ENCODE measurements around the gene PKP3. TPM values are rescaled to one million over a fixed set of nuclear protein-coding genes. Genes with fewer than 3 reads are reported as not detected.

PKP3 gene
- total RNA-seq, 4 donors from 2014 or later, result 0.55 to 1.3 TPM; not detected in 2

DNA sequence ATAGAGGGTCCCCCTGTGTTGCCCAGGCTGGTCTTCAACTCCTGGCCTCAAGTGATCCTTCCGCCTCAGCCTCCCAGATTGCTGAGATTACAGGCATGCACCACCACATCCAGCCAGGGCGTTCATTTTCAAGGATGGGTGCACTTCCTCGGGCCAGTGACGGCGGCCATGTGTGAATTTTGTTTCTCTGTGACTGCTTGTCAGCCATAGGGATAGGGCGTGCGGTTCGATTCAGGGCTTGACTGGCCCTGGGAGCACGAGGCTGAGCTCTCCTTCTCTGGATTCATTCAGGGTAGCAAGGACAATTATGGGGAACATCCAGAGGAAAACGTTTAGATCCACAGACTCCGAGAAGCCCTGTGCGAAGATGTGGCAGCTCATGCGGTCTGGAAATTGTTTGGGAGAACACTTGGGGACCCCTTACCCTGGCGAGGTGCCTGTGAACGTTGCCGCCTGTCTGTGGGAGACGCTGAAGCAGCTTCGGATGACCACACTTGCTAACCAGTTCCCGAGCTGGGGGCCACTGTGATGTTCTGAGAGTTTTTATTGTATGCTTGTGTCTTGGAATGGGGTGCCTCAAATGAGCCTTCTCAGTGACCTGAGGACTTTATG is 59.0 kb downstream of the PKP3 start:
- Histone ChIP-seq H3K4me1 (peaks cover 22 to 25% of the 10 kb centered on the region in 2 donors), H3K27me3 (no peaks in the 10 kb centered on the region), H3K4me3 (no peak overlapping the region), H3K9me3 (no peaks in the 10 kb centered on the region), H3K36me3 (peaks cover 0 to 18% of the 10 kb centered on the region in 2 donors), H3K27ac (no peak overlapping the region)
- in situ Hi-C loops (cut with MboI; ENCODE audit: low sequenced_read_pairs in 4 of 4), result loop anchor here in 2 of 4 donors (10.0 kb wide), 1 partner anchor 62 kb away; no protein-coding TSS in a partner anchor
- no peak for TF ChIP-seq POLR2A (IDR thresholded peaks at IDR 0.05)
- TF ChIP-seq, protein P1, sequence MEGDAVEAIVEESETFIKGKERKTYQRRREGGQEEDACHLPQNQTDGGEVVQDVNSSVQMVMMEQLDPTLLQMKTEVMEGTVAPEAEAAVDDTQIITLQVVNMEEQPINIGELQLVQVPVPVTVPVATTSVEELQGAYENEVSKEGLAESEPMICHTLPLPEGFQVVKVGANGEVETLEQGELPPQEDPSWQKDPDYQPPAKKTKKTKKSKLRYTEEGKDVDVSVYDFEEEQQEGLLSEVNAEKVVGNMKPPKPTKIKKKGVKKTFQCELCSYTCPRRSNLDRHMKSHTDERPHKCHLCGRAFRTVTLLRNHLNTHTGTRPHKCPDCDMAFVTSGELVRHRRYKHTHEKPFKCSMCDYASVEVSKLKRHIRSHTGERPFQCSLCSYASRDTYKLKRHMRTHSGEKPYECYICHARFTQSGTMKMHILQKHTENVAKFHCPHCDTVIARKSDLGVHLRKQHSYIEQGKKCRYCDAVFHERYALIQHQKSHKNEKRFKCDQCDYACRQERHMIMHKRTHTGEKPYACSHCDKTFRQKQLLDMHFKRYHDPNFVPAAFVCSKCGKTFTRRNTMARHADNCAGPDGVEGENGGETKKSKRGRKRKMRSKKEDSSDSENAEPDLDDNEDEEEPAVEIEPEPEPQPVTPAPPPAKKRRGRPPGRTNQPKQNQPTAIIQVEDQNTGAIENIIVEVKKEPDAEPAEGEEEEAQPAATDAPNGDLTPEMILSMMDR (IDR thresholded peaks at IDR 0.05 in 4 of 5, conservative IDR thresholded peaks at IDR 0.05 in 1 of 5), result no peak
- intact Hi-C loops (cut with DNase I; ENCODE audit: low total_unique reads), result no loop called here
- ATAC-seq, result no peak
- no peak for DNase-seq

DNA sequence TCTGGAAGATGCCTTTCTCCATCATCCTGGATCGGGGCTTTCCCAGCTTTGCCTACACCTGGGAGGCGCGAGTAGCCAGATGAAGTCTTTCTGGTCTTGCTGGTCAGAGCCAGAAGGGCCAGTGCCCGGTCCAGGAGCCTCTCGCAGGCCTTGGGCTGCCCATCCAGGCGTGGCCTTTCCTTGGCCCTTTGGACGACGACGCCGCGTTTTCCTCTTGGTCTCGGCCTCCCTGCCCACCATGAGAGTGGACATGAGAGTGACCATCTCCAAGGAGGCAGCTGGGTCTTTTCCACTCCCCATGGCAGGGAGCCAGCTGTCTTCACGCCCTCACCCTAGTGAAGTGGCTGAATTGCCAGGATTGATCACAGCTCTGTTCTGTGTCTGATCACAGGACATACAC is 59.6 kb downstream of the PKP3 start:
- ATAC-seq (no peak), DNase-seq (no peak)
- H3K4me3 ChIP-seq, result no peak overlapping the region
- no peaks in the 10 kb centered on the region for H3K9me3 ChIP-seq
- H3K36me3 ChIP-seq, result peaks cover 0 to 18% of the 10 kb centered on the region in 2 donors
- no peak overlapping the region for H3K27ac ChIP-seq
- no peaks in the 10 kb centered on the region for H3K27me3 ChIP-seq
- peaks cover 20 to 22% of the 10 kb centered on the region in 2 donors for H3K4me1 ChIP-seq
- no peak for TF ChIP-seq POLR2A (IDR thresholded peaks at IDR 0.05)
- TF ChIP-seq, protein P1 (IDR thresholded peaks at IDR 0.05 in 4 of 5, conservative IDR thresholded peaks at IDR 0.05 in 1 of 5), result no peak
- in situ Hi-C loops (cut with MboI; ENCODE audit: low sequenced_read_pairs in 4 of 4), result loop anchor here in 2 of 4 donors (10.0 kb wide), 1 partner anchor 61 kb away; no protein-coding TSS in a partner anchor
- intact Hi-C loops (cut with DNase I; ENCODE audit: low total_unique reads), result no loop called here

DNA sequence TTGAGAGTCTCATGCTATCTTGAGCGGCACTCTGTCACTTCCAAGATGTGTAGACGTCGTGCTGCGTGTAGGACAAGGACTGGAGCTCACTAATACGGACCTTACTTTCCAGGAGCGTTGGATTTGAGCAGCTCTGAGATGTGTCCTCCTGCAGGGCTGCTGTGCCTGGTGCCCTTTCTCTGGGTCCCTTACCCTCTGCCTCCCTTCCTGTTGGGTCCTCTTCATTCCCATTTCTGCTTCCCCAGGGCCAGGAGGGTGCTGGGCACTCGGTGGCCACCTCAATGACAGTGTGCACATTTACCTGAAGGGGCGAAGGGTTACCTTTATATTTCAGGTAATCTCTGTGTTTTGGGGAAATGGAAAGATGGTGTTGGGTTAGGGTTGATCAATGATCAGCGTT is 60.0 kb downstream of the PKP3 start:
- ATAC-seq (no peak), DNase-seq (no peak)
- Histone ChIP-seq H3K4me3 (no peak overlapping the region), H3K36me3 (peaks cover 0 to 18% of the 10 kb centered on the region in 2 donors), H3K9me3 (no peaks in the 10 kb centered on the region), H3K27me3 (no peaks in the 10 kb centered on the region), H3K27ac (no peak overlapping the region), H3K4me1 (peaks cover 15 to 19% of the 10 kb centered on the region in 2 donors)
- intact Hi-C loops (cut with DNase I; ENCODE audit: low total_unique reads), result no loop called here
- in situ Hi-C loops (cut with MboI; ENCODE audit: low sequenced_read_pairs in 4 of 4), result loop anchor here in 2 of 4 donors (10.0 kb wide), 1 partner anchor 61 kb away; no protein-coding TSS in a partner anchor
- TF ChIP-seq POLR2A (IDR thresholded peaks at IDR 0.05), result no peak
- TF ChIP-seq, protein P1 (IDR thresholded peaks at IDR 0.05 in 4 of 5, conservative IDR thresholded peaks at IDR 0.05 in 1 of 5), result no peak

Other genes starting within 250 kb of the PKP3 start
- gene SCGB1C1, start 201.1 kb upstream of the PKP3 start, total RNA-seq, result not detected
- gene BET1L, start 186.8 kb upstream of the PKP3 start, total RNA-seq, result 10 to 100 TPM; 11.3 to 15.9 (median 12.8) TPM
- 10 to 100 TPM; 35.6 to 68.5 (median 47.8) TPM for gene RIC8A, start 186.5 kb upstream of the PKP3 start, total RNA-seq
- gene SIRT3, start 157.9 kb upstream of the PKP3 start, total RNA-seq, result 10 to 100 TPM in 3 of 4 donors, 1 to 10 TPM in 1; 9.2 to 15.0 (median 12.7) TPM
- 100 to 1,000 TPM; 128 to 189 (median 163) TPM for gene PSMD13, start 157.2 kb upstream of the PKP3 start, total RNA-seq
- under 1 TPM in 1 of 4 donors, not detected in 3; 0.09 TPM for gene NLRP6, start 115.8 kb upstream of the PKP3 start, total RNA-seq
- 1 to 10 TPM in 3 of 4 donors, under 1 TPM in 1; 0.98 to 3.4 (median 2.7) TPM for gene PGGHG, start 105.1 kb upstream of the PKP3 start, total RNA-seq
- not detected for gene IFITM5, start 94.7 kb upstream of the PKP3 start, total RNA-seq
- gene IFITM2, start 86.4 kb upstream of the PKP3 start, total RNA-seq, result 10 to 100 TPM; 37.8 to 80.9 (median 44.9) TPM
- gene IFITM1, start 80.2 kb upstream of the PKP3 start, total RNA-seq, result 100 to 1,000 TPM in 1 of 4 donors, 10 to 100 TPM in 3; 47.8 to 103 (median 80.5) TPM
- 10 to 100 TPM; 46.3 to 83.6 (median 63.2) TPM for gene IFITM3, start 73.3 kb upstream of the PKP3 start, total RNA-seq
- not detected for gene B4GALNT4, start 24.7 kb upstream of the PKP3 start, total RNA-seq
- gene SIGIRR, start 20.8 kb downstream of the PKP3 start, total RNA-seq, result 10 to 100 TPM in 3 of 4 donors, 1 to 10 TPM in 1; 4.2 to 21.6 (median 11.9) TPM
- gene ANO9, start 47.8 kb downstream of the PKP3 start, total RNA-seq, result under 1 TPM in 2 of 4 donors, not detected in 2; 0.23 to 0.41 TPM
- gene PTDSS2, start 56.1 kb downstream of the PKP3 start, total RNA-seq, result 10 to 100 TPM; 21.7 to 31.5 (median 23.7) TPM
- gene RNH1, start 113.0 kb downstream of the PKP3 start, total RNA-seq, result 100 to 1,000 TPM; 138 to 197 (median 159) TPM
- 10 to 100 TPM; 17.1 to 50.0 (median 37.6) TPM for gene HRAS, start 141.4 kb downstream of the PKP3 start, total RNA-seq
- under 1 TPM in 2 of 4 donors, not detected in 2; 0.29 to 0.36 TPM for gene LRRC56, start 143.3 kb downstream of the PKP3 start, total RNA-seq
- 1 to 10 TPM in 1 of 4 donors, under 1 TPM in 1, not detected in 2; 0.13 to 1.5 TPM for gene LMNTD2, start 166.5 kb downstream of the PKP3 start, total RNA-seq
- gene RASSF7, start 166.8 kb downstream of the PKP3 start, total RNA-seq, result 1 to 10 TPM in 1 of 4 donors, under 1 TPM in 3; 0.56 to 2.4 (median 0.70) TPM
- gene PHRF1, start 182.3 kb downstream of the PKP3 start, total RNA-seq, result 10 to 100 TPM in 3 of 4 donors, 1 to 10 TPM in 1; 9.2 to 22.6 (median 20.8) TPM
- gene IRF7, start 221.7 kb downstream of the PKP3 start, total RNA-seq, result 10 to 100 TPM; 15.5 to 37.1 (median 26.3) TPM
- gene CDHR5, start 230.7 kb downstream of the PKP3 start, total RNA-seq, result 1 to 10 TPM in 1 of 4 donors, under 1 TPM in 1, not detected in 2; 0.95 to 1.8 TPM
- gene SCT, start 233.0 kb downstream of the PKP3 start, total RNA-seq, result not detected
- gene DRD4, start 243.1 kb downstream of the PKP3 start, total RNA-seq, result not detected